ENCODE data around the gene CXCL17. TPM values are rescaled to one million over a fixed set of nuclear protein-coding genes. Genes with fewer than 3 reads are reported as not detected.

Gene CXCL17
- total RNA-seq, 1 experiment from 2014 or later, result 0.32 TPM

- no peak overlapping the region for H3K27ac ChIP-seq (ENCODE audit: low read depth, low read length)
- intact Hi-C loops (cut with micrococcal nuclease), result no loop called here
- no peak overlapping the region for H2AFZ ChIP-seq (ENCODE audit: low read depth, low read length, poor library complexity, severe bottlenecking)
- H3K79me2 ChIP-seq (ENCODE audit: insufficient read depth, low read length), result no peaks in the 10 kb centered on the region
- ChIA-PET CTCF (interaction anchor here (1.0 to 2.1 kb wide), 3 partner anchors 14 to 141 kb away, joined by 4 to 24 read pairs (median 9); no protein-coding TSS in a partner anchor), POLR2A (no interaction called here), RAD21 (ENCODE audit: low non-redundant PET in 1 of 2, low total read pairs in 2 of 2, uncharacterized antibody in 2 of 2, unreplicated experiment in 2 of 2) (no interaction called here)
- H4K20me1 ChIP-seq (ENCODE audit: insufficient read depth), result no peaks in the 10 kb centered on the region
- TF ChIP-seq ZNF274 (IDR thresholded peaks at IDR 0.05; ENCODE audit: low read depth, low read length) (no peak), SIN3A (IDR thresholded peaks at IDR 0.05; ENCODE audit: low read depth) (no peak), CEBPB (IDR thresholded peaks at IDR 0.05; ENCODE audit: low read depth) (no peak), ZFX (IDR thresholded peaks at IDR 0.05) (no peak), POLR2A (IDR thresholded peaks at IDR 0.05; ENCODE audit: borderline replicate concordance, extremely low read depth, insufficient read depth, insufficient read length) (no peak), POLR2AphosphoS5 (IDR thresholded peaks at IDR 0.05; ENCODE audit: low read depth, low read length) (no peak), REST (IDR thresholded peaks at IDR 0.05; ENCODE audit: low read depth) (no peak), ATF3 (IDR thresholded peaks at IDR 0.05) (no peak)
- peaks cover 12 to 21% of the 10 kb centered on the region in 2 experiments for H3K4me1 ChIP-seq (ENCODE audit: control insufficient read depth in 1 of 2, insufficient read depth in 2 of 2, low read length in 2 of 2)
- H3K4me3 ChIP-seq (replicated peaks in 1 of 2; ENCODE audit: low read depth in 1 of 2, low read length in 2 of 2), result no peak overlapping the region
- H3K36me3 ChIP-seq (ENCODE audit: control insufficient read depth in 1 of 2, insufficient read depth in 2 of 2, low read length in 2 of 2), result no peaks in the 10 kb centered on the region
- H3K27me3 ChIP-seq (ENCODE audit: insufficient read depth, low read length), result no peaks in the 10 kb centered on the region
- H3K9me3 ChIP-seq (ENCODE audit: control insufficient read depth in 1 of 2, insufficient read depth in 1 of 2, low read depth in 1 of 2, low read length in 2 of 2), result no peaks in the 10 kb centered on the region
- DNase-seq (ENCODE audit: low read depth, low spot score) (no peak), ATAC-seq (no peak)
- H3K4me2 ChIP-seq (ENCODE audit: low read length), result peak overlapping the region; percentile 40
- no peak overlapping the region for H3K9ac ChIP-seq (ENCODE audit: low read length)
- BruUV-seq (replicated peaks), result no TSS peak
- no peaks in the 10 kb centered on the region for H3K9me2 ChIP-seq (ENCODE audit: insufficient read depth)
These were observed 12.3 kb upstream of the CXCL17 start for GRCh38 chr19:42455086-42455485.

All from HCT116 (cell line).